ENCODE measurements around the gene TMOD1.
A peak's percentile ranks its signal among the peaks of the same experiment; 100 is the strongest.

The TMOD1 gene

DNA sequence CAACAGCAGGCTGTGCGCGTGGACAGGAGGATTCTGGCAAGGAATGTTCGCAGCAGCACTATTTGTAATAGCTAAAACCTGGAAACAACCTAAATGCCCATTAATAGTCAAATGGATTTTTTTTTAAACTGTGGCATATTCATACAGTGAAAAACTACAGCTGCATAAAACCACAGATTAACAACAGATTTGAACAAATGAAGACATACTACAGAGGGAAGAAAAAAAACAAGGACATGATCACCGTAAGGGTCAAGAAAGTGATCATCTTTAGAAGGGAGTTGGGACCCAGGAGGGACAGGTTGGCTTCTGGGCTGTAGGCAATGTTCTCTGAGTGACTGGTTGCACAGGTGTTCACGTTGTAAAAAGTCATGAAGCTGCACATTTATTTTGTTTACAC is 1.2 kb upstream of the TMOD1 start:
- ATAC-seq, result no peak

DNA sequence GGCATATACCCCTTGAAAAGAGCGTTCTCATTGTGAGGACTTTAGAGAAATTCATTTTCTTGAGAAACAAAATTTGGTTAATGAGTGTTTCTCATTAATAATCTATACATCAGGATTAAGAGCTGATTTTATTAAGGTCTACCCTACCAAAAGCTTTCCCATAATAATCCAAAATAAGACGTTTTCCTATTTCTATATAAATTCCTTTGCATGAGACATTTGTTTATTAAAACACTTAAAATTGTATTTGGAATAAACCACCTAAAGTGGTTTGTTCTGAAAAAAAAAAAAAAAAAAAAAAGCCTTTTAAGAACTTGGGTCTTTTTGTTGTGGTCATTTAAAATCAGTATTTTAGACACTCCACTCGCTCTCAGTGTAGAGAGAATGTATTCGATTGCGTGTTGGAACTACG is 695 bp upstream of the TMOD1 start:
- no peak for ATAC-seq

DNA sequence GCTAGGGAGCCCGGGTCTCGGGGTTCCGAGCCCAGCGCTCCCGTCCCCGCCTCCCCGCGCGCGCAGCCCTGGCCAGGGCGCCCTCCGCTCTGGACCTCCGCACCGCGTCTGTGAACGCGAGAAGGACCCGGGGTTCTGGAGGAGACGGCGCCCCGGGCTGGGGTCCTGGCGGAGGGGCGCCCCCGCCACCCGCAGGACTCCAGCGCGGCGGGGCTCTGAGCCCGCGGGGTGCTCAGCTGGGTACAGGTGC is 431 bp downstream of the TMOD1 start:
- peak in 1 of 2 donors; percentile 20 for ATAC-seq

DNA sequence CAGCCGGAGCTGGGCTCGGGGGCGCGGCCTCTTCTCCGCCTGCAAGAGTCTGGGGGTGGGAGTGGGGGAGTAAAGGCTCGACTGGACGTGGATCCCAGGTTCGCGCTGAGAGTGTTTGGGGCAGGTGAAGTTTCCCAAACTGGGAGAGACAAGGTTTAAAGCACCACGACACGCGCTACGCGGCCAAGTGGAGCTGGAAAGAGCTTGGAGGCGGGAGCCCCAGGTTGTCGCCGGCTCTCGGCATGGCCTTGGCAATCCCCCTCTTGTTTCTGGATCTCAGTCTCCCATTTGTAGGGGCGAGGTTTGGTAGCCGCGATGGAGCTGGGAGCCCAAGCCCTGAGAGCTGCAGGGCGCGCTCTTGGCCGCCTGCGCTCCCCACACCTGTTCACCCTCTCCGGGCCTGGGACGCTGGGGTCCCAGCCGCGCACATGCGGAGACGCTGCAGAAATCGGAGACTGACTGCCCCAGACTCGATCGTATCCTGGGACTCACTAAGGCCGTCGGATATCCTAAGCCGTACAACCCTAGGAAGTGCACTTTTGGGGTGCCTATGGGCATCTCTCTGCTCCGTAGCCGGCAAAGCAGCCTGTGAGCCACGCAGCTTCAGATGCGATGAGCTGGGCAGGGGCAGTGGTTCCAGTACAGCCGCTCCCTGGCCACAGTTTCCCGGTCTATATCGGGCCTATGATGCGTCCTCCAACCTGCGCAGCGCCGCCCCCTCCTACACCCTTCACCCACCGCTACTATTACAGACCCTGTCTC is 937 bp downstream of the TMOD1 start:
- peak in 1 of 2 donors; percentile 9 for ATAC-seq

DNA sequence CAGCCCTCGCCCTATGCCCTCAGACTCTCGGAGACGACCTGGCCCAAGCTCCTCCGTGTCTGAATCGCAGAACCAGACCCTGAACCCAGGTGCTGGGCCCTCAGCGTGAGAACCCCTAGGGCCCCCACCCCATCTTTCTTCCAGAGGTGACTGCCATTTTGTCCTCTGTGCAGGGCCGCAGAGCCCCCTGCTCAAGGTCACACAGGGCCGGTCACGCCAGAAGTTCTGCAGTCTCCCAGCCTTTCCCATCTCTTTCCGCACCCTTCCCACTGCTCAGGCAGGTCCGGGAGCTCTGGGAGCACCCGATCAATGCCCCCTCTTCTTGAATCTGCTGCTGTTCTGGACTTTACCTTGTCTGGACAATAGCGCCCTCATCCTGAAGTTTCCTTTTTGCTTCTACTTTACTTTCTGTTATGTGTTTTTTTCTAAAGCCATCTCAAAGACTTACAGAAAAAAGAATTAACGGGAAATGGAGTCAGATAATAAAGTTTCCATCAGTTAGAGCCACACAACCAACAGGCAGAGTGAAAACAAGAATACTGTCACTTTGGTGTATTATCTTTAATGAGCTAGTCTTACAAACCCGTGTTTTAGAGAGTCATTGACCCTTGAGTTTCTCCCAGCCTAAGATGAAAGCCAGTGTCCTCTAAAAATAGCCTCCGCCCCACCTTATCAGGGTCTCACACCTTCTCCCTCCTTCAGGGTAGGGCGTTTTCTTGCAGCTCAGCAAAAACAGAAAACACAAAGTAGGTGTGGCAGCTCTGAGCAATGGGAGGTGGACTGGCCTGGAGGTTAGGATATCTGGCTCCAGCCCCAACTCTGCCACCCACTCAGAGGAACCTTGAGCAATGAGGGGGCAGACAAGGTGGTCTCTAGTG is 1.8 kb downstream of the TMOD1 start:
- no peak for ATAC-seq

DNA sequence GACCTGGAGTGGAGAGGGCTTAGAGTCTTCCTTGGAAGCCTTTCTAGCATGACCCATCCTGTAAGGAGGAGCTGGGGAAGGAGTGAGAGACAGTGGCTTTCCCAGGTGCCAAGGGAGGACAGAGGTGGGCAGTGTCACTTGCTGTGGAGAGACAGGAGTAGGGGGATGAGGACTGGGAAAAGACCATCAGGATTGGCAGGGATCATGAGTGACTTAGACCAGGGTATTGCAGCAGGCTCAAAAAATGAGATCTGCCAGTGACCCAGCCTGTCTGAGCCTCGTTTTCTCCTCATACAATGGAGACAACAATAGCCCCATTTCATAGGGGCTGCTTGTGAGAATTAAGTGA is 2.4 kb downstream of the TMOD1 start:
- ATAC-seq, result no peak

DNA sequence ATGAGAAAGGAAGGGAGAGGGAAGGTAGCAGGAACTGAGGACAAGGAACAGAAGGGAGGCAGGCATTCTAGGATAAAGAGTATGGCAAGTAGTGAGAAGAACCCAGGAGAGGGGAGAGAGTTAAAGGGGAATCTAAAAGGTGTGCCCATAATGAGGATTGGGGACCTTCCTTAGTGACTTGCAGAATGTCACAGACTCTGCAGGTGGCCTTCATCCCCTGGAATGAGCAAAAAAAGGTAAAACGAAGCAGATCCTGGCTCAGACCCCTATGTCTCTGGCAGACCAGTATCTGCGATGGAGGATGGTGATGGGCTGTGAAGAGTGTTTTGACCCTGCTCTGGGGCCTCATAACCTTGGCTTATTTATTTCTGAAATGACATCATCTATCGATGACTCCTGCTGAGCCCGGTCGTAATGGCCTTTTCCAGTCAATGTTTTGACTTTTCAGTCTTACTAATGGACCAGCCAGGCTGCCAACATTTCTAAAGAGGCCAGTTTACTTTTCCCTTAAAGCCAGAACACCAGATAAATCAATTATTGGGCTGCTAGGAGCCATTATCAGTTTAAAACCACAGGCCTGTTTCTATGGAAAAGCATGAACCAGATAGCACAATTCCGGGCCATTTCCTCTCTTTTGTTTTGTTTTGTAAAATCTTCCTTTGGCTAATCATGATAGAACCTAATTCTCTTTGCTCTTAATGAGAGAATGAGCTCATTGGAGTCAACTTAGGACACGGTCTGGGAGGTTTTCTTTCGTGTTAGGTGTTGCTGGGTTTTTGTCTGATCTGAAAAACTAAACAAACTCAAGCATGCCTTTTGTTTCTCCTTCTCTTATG is 3.1 kb downstream of the TMOD1 start:
- ATAC-seq, result no peak

DNA sequence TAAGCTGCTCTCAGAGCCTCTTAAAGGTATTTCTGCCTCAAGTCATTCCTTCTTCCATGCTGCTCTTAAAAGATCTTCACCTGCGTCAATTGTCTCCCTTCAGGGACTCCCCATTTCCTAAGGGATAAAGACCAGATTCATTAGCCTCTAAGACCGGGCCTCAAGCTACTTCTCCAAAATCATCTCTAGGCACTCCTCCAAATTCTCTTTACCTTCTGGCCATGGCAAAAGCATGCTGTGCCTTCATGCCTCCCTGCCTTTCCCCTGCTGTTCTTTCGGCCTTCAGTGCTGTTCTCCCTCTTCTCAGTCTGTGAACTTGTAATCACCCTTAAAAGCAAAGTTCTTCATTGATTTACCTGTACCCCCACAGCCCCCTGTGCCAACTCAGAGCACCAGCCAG is 4.4 kb downstream of the TMOD1 start:
- ATAC-seq, result no peak

DNA sequence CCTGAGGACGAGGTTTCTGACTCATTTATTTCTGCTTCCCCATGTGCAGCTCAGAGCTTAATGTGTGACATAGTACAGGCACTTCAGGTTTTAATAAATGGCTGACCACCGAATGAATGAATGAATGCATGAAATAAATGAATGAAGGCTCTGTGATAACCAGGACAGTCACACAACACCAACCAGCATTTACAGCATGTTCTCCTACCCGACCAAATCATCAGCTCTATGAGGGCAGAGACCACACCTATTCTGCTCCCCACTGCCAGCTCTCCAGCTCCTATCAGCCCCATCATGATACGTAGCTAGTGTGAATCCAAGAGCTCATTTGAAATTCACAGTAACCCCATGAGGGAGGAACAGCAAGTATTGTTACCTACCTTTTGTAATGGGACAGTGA is 4.8 kb downstream of the TMOD1 start:
- no peak for ATAC-seq

DNA sequence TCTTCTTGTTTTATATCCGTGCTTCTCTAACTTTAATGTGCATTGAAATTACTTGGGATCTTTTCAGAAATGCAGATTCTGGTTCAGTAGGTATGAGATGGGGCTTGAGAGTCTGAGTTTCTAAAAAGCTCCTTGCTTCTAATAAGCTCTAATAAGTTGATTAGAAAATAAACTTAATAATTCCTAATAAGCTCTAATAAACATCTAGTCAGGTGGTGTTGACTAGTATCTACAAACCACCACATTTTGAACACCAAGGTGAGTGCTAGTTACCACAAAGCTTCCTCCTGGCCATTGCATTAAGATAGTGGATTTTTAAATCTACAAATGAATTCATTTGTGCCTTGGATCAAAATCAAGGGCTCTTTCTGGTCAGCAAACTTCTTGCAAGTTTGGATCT is 5.3 kb downstream of the TMOD1 start:
- no peak for ATAC-seq

DNA sequence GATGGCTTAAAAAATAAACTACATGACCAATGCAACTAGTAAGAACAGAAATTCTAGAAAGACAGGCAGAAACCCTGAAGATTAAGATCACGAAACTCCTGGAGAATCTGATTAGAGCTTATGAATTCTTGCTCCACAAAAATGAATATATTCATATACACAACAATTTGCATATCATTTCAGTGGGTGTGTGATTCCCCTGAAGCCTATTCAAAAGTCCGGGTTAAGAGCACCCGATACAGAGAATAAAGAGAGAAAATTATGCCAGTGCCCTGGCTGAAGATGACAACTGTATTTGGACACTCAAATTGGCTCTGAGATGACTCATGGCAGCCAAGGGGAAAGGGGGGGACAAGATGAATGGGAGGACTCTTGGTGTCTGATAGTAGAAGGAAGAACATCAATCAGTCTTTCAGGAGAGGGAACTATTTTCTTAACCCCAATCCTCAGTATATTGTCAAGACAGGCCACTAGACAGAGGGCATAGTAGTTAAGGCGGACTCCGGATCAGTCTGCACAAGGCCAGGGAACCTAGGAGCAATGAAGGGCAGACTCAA is 6.0 kb downstream of the TMOD1 start:
- ATAC-seq, result no peak

DNA sequence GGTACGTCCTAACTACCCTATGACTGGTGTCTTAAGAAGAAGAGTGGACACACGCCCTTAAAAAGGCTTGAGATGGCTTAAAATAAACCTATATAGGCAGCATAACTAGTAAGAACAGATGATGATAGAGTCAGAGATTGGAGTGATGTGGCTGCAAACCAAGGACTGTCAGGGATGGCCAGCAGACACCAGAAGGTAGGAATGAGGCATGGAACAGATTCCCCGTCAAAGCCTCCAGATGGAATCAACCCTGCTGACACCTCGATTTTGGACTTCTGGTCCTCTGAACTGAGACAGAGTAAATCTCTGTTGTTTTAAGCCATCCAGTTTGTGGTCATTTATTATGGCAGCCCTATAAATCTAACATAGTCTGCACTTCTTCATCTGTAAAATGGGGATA is 7.4 kb downstream of the TMOD1 start:
- ATAC-seq, result no peak

DNA sequence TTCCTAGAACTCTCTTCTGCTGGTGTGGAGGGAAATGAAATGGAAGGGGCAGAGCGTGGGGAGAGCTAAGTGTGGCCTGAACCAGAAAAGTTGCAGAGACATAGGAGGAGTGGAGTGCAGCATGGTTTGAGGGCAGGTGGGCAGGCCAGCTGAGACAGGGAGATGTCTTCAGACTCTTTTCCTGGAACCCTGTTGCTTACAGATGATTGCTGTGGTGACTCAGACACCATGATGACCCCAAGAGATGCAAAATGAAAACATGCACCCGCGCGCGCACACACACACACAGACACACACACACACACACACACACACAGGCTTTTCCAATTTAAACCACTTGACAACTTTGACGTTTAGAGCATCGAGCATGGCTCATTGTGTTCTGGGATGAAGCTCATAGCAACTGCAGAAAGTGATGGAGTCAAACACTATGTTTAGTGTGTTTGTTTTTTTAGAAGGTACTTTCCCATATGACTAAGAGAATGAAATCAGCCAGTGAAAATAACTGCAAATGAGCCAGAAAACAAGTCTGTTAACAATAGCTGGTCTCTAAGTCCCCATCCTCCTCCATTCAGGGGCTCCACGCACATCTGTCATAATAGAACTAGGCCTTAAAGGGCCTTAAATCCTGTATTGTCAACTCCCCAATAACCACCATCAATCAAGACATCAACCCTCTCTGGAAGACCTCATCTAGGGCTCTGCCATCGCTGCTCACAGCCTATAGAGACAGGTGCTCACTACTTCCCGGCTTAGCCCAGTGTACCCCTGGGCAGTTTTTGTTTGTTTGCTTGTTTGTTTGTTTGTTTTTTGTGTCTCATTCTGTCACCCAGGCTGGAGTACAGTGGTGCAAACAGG is 9.6 kb downstream of the TMOD1 start:
- ATAC-seq, result peak; percentile 81 to 83

DNA sequence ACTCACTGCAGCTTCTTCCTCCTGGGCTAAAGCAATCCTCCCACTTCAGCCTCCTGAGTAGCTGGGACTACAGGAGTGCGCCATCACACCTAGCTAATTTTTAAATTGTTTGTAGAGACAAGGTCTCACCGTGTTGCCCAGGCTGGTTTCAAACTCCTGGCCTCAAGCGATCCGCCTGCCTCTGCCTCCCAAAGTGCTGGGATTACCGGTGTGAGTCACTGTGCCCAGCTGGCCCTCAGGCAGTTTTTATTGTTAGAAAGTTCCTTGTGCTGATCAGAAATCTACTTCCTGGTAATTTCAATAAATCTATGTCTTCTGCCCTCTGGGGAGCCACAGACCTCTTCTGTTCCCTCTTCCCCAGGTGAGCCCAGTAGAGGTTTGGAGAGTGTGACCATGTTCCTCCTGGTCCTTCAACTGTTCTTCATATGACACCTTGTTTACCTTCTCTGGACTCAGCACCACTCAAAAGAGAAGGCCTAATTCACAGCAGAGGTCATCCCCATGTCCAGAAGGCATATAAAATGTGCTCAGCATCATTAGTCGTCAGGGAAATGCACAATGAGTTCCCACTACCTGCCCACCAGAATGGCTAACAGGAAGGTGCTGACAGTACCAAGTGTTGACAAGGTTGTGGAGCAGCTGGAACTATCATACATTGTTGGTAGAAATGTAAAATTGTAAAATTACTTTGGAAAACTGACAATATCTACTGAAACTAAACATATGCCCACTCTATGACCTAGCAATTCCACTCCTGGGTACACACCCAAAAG is 10.4 kb downstream of the TMOD1 start:
- no peak for ATAC-seq

DNA sequence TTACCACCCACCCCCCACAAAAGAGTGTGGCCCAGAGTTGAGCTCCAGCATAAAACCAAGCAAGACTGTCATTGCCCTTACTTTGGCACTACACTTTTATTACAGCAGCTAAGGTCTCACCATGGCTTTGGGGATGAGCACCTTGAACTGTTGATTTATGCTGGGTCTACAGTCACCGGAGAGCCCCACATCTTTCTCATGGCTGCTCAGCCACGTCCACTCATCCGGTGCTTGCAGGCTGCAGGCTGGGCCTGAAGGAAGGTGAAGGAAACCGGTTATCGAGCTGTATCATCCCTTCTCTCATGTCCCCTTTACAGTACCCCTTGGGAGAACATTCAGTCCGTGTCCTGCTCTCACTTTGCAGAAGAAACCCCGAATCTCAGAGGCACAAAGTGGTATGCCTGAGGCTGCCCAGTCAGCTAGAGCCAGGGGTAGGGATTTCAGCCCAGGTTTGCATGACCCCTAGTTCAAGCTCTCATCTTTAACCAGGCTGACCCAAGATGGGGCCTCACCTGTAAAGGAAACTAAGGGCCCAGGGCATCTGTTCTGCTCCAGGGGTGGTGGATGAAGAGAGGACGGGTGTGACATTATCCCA is 11.6 kb downstream of the TMOD1 start:
- no peak for ATAC-seq

DNA sequence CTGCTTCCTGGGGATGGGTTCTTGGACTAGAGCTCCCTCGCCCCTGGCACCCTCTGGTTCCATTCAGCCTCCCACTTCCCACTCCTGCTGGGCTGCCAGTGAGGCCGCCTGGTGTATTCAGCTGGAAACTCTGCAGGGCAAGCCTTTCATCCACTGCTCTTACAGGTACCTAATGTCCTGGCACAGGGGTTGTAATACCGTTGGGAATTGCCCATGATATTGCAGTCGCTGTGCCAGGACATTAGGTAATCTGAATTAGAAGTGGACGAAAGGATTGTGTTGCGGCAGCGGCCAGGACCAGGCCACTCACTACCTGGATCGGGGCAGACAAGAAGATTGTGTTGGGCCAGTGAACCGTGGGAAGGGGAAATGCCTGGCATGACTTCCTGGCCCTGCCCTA is 13.1 kb downstream of the TMOD1 start:
- no peak for ATAC-seq

DNA sequence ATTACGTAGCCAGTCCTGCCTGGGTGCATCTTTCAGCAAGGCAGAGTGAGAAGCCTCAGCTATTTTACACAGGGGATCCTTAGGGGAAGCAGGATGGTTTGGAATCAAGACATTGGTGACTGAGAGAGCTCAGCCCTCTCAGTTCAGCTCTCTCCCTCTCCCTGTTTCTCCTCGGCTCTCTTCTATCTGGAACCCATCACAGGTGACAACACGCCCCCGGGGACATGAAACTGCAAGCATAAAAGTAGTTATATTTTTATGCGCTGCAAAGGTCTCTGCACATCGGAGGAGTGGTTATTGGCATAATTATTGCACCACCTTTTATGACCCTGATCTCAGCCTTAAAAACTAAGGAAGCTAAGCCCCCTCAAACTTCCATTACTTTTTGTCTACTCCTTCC is 14.2 kb downstream of the TMOD1 start:
- ATAC-seq, result no peak

DNA sequence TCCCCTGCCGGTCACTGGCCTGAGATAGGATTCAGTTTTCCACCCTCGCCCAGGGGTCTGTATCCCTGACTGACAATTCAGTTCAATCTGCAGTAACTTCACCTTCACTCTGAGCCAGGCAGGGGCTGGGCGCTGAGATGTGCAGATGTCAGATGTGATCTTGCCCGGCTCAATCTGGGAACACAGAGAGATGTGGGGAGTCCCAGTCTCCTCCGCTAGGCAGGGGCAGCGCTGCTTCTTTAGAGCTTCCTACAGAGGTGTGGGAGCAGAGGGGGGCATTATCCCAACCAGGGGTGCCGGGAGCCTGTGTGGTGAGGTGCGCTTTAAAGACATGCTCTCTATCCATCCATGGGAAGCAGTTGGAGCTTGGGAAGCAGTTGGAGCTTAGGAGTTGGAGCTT is 14.6 kb downstream of the TMOD1 start:
- ATAC-seq, result no peak

DNA sequence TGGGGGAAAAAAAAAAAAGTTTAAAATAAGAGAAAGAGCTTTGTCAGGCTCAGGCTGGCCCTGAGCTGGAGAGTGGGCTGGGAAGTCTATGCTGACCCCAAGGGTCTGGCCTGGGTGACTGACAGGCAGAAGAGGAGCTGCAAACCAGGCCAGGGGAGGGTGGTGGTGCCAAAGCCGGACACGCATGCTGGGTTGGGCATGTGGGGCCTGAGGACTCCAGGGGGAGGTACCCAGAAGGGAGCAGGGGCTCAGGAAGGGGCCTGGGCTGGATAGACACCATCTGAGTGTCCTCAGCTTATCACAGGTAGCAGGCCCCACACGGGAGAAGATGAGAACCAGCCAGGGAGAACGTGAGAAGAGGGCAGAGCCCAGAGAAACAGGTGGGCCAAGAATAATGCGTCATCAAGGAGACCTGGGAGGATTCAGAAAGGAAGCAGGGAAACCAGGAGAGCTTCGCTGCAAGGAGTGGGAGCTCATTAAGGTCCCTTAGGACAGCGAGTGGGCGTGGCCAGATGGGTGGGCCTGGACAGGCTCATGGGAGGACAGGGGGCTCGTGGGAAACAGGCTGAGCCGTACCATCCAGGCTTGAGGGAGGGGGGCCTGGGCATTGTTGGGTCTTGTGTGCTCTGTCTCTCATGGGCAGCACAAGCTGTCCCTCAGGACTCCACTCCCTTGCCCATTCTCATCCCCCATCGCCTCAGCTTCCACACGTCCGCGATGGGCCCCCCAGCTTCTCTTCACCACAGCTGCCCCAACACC is 16.0 kb downstream of the TMOD1 start:
- no peak for ATAC-seq

DNA sequence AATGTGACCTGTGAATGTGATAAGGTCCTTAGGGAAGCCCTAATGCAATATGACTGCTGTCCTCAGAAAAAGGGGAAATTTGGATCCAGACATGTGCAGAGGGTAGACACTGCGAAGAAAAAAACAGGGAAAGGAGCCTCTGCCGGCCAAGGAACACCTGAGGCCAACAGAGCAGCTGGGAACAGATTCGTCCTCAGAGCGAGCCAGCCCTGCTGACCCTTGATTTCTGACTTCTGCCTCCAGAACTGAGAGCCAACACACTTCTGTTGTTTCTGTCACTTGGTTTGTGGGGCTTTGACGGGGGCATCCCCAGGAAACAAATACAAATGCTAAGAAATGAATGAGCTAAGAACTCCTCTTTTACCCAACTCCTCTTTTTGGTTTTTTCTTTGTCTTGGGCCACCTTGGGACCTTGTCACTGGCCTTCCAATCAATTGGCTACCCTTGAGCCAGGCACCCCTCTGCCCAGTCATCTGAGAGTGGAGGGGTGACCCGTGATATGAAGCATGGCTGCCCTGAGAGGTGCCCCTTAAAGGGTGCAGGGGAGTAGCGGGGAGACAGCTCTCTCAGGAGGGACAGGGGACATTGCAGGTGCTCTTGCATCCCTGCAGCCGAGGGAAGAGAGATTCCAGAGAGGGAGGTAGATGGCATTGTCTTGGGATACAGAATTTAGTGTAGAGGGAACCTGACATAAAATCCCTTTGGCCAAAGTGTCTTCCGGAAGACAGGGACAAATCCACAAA is 16.9 kb downstream of the TMOD1 start:
- no peak for ATAC-seq

Data from activated CD4-positive, CD25-positive, alpha-beta regulatory T cell treated with anti-CD3 and anti-CD28 coated beads, Interleukin-2, amount 50 U/mL, for 24 hours (primary cell).